ENCODE data around the gene MIPEP. TPM values are rescaled to one million over a fixed set of nuclear protein-coding genes. Genes with fewer than 3 reads are reported as not detected.

Gene MIPEP
- polyA plus RNA-seq, 1 donor from 2014 or later: 9.1 TPM

GRCh38 chr13:23849670-23850069, 39.5 kb downstream of the MIPEP start:
- Histone ChIP-seq H3K27ac (ENCODE audit: low read length) (no peak overlapping the region), H3F3A (ENCODE audit: insufficient read depth, low read length, poor library complexity, severe bottlenecking) (no peaks in the 10 kb centered on the region), H3K27me3 (ENCODE audit: insufficient read depth, low read depth, low read length) (no peaks in the 10 kb centered on the region), H3K9ac (ENCODE audit: low read length) (no peak overlapping the region), H3K9me2 (ENCODE audit: insufficient read depth, low read length) (no peaks in the 10 kb centered on the region), H2AFZ (ENCODE audit: low read depth, low read length) (no peak overlapping the region), H3K79me2 (replicated peaks; ENCODE audit: insufficient read depth, low read length) (no peaks in the 10 kb centered on the region), H3K36me3 (ENCODE audit: insufficient read depth, low read length) (no peaks in the 10 kb centered on the region), H3K9me3 (ENCODE audit: low read length) (no peaks in the 10 kb centered on the region), H4K20me1 (ENCODE audit: insufficient read depth) (no peaks in the 10 kb centered on the region), H3K4me3 (ENCODE audit: low read length) (no peak overlapping the region), H3K4me2 (ENCODE audit: low read length) (no peak overlapping the region)
- no peak for TF ChIP-seq EZH2 (IDR thresholded peaks at IDR 0.05; ENCODE audit: borderline replicate concordance, insufficient read depth, low read length, poor library complexity, severe bottlenecking)

- Histone ChIP-seq H2AFZ (ENCODE audit: low read depth, low read length) (no peak overlapping the region), H3K4me2 (ENCODE audit: low read length) (no peak overlapping the region), H4K20me1 (ENCODE audit: insufficient read depth) (no peaks in the 10 kb centered on the region), H3K9me3 (ENCODE audit: low read length) (no peaks in the 10 kb centered on the region), H3K9me2 (ENCODE audit: insufficient read depth, low read length) (no peaks in the 10 kb centered on the region), H3F3A (ENCODE audit: insufficient read depth, low read length, poor library complexity, severe bottlenecking) (no peaks in the 10 kb centered on the region), H3K9ac (ENCODE audit: low read length) (no peak overlapping the region), H3K27ac (ENCODE audit: low read length) (no peak overlapping the region), H3K4me3 (ENCODE audit: low read length) (no peak overlapping the region), H3K27me3 (ENCODE audit: insufficient read depth, low read depth, low read length) (no peaks in the 10 kb centered on the region), H3K36me3 (ENCODE audit: insufficient read depth, low read length) (no peaks in the 10 kb centered on the region), H3K79me2 (replicated peaks; ENCODE audit: insufficient read depth, low read length) (no peaks in the 10 kb centered on the region)
- no peak for TF ChIP-seq EZH2 (IDR thresholded peaks at IDR 0.05; ENCODE audit: borderline replicate concordance, insufficient read depth, low read length, poor library complexity, severe bottlenecking)
- TF ChIP-seq POLR2AphosphoS5 (IDR thresholded peaks at IDR 0.05): no peak
- no peak for TF ChIP-seq EP300 (conservative IDR thresholded peaks at IDR 0.05; ENCODE audit: poor library complexity, severe bottlenecking)
- TF ChIP-seq TAF1 (IDR thresholded peaks at IDR 0.05; ENCODE audit: low read depth): no peak
- TF ChIP-seq CTCF (IDR thresholded peaks at IDR 0.05; ENCODE audit: poor library complexity, severe bottlenecking): no peak
- no peak for TF ChIP-seq REST (IDR thresholded peaks at IDR 0.05; ENCODE audit: borderline replicate concordance)
- no peak for TF ChIP-seq MXI1 (conservative IDR thresholded peaks at IDR 0.05; ENCODE audit: poor library complexity, severe bottlenecking)
Observed at GRCh38 chr13:23848646-23849141, 40.5 kb downstream of the MIPEP start.

GRCh38 chr13:23848019-23848418, 41.2 kb downstream of the MIPEP start:
- no peaks in the 10 kb centered on the region for H3K9me3 ChIP-seq (ENCODE audit: low read length)
- H3F3A ChIP-seq (ENCODE audit: insufficient read depth, low read length, poor library complexity, severe bottlenecking): no peaks in the 10 kb centered on the region
- H3K4me3 ChIP-seq (ENCODE audit: low read length): no peak overlapping the region
- no peak overlapping the region for H2AFZ ChIP-seq (ENCODE audit: low read depth, low read length)
- TF ChIP-seq TAF1 (IDR thresholded peaks at IDR 0.05; ENCODE audit: low read depth) (no peak), SMC3 (conservative IDR thresholded peaks at IDR 0.05; ENCODE audit: poor library complexity) (no peak), MXI1 (conservative IDR thresholded peaks at IDR 0.05; ENCODE audit: poor library complexity, severe bottlenecking) (no peak)
- no peak overlapping the region for H3K9ac ChIP-seq (ENCODE audit: low read length)
- no peak overlapping the region for H3K27ac ChIP-seq (ENCODE audit: low read length)
- no peaks in the 10 kb centered on the region for H4K20me1 ChIP-seq (ENCODE audit: insufficient read depth)
- no peaks in the 10 kb centered on the region for H3K79me2 ChIP-seq (replicated peaks; ENCODE audit: insufficient read depth, low read length)
- no peaks in the 10 kb centered on the region for H3K27me3 ChIP-seq (ENCODE audit: insufficient read depth, low read depth, low read length)
- no peaks in the 10 kb centered on the region for H3K9me2 ChIP-seq (ENCODE audit: insufficient read depth, low read length)
- no peaks in the 10 kb centered on the region for H3K36me3 ChIP-seq (ENCODE audit: insufficient read depth, low read length)
- no peak overlapping the region for H3K4me2 ChIP-seq (ENCODE audit: low read length)

All from neural cell (in vitro differentiated cells).